GM18873 (cell line): Measurements from ENCODE around the gene SLC7A6OS.

Experiments
- ATAC-seq: cut with Tn5 transposase; IDR thresholded peaks from one replicate; pipeline ENCODE4 v1.9.1; 2021; ENCODE audit warnings: mild to moderate bottlenecking, moderate library complexity, moderate number of reproducible peaks; ENCODE audit not compliant: unreplicated experiment, low FRiP score

Gene SLC7A6OS

GRCh38 chr16:68345351-68345810 is 34.6 kb upstream of the SLC7A6OS start:
- ATAC-seq = no peak

- ATAC-seq = no peak
These were observed 33.5 kb upstream of the SLC7A6OS start for GRCh38 chr16:68344252-68344651.

GRCh38 chr16:68343137-68343536 is 32.4 kb upstream of the SLC7A6OS start:
- no peak for ATAC-seq

GRCh38 chr16:68342620-68343019 is 31.9 kb upstream of the SLC7A6OS start:
- no peak for ATAC-seq

- ATAC-seq = no peak
These were observed 28.5 kb upstream of the SLC7A6OS start for GRCh38 chr16:68339214-68339613.

GRCh38 chr16:68338326-68339119 is 27.8 kb upstream of the SLC7A6OS start:
- no peak for ATAC-seq

- ATAC-seq = no peak
These were observed 24.4 kb upstream of the SLC7A6OS start for GRCh38 chr16:68335175-68335574.

GRCh38 chr16:68332411-68333121 is 21.8 kb upstream of the SLC7A6OS start:
- no peak for ATAC-seq

- no peak for ATAC-seq
These were observed 21.2 kb upstream of the SLC7A6OS start for GRCh38 chr16:68331879-68332410.

- no peak for ATAC-seq
These were observed 18.2 kb upstream of the SLC7A6OS start for GRCh38 chr16:68328860-68329390.

- ATAC-seq = no peak
These were observed 17.6 kb upstream of the SLC7A6OS start for GRCh38 chr16:68328151-68328859.

- ATAC-seq = no peak
These were observed 14.1 kb upstream of the SLC7A6OS start for GRCh38 chr16:68324780-68325357.

GRCh38 chr16:68324336-68324735 is 13.6 kb upstream of the SLC7A6OS start:
- no peak for ATAC-seq

GRCh38 chr16:68319185-68319908 is 8.6 kb upstream of the SLC7A6OS start:
- no peak for ATAC-seq

GRCh38 chr16:68313116-68313515 is 2.4 kb upstream of the SLC7A6OS start:
- no peak for ATAC-seq

- ATAC-seq = peak; percentile 38
These were observed 341 bp downstream of the SLC7A6OS start for GRCh38 chr16:68310437-68310773.

GRCh38 chr16:68309799-68310198 is 947 bp downstream of the SLC7A6OS start:
- ATAC-seq = no peak

GRCh38 chr16:68306633-68307032 is 4.1 kb downstream of the SLC7A6OS start:
- ATAC-seq = no peak

GRCh38 chr16:68300734-68301459 is 9.8 kb downstream of the SLC7A6OS start:
- no peak for ATAC-seq
